Activated naive CD8-positive, alpha-beta T cell treated with anti-CD3 and anti-CD28 coated beads for 36 hours (primary cell): ENCODE measurements around the gene ITM2B. TPM values are rescaled to one million over a fixed set of nuclear protein-coding genes. Genes with fewer than 3 reads are reported as not detected.
"Not testable (repeated sequence)": the region's sequence is repeated elsewhere in the genome, so short reads cannot be mapped to it uniquely, and the experiment has no call there.

ENCODE experiments used
- DNase-seq: peaks from one replicate; pipeline ENCODE4 v3.0.0; 2021
- H3K27ac Mint-ChIP-seq: one replicate; pipeline ENCODE4 v1.8.0; 2022; ENCODE audit warnings: mild to moderate bottlenecking, moderate library complexity, mixed read lengths
- H3K27me3 Mint-ChIP-seq: one replicate; pipeline ENCODE4 v1.8.0; 2022; ENCODE audit warnings: mild to moderate bottlenecking, mixed read lengths
- H3K36me3 Mint-ChIP-seq: one replicate; pipeline ENCODE4 v1.8.0; 2021; ENCODE audit warnings: mild to moderate bottlenecking, mixed read lengths
- H3K4me1 Mint-ChIP-seq: one replicate; pipeline ENCODE4 v1.8.0; 2021; ENCODE audit warnings: mixed read lengths
- H3K4me3 Mint-ChIP-seq: one replicate; pipeline ENCODE4 v1.8.0; 2022; ENCODE audit warnings: mild to moderate bottlenecking, moderate library complexity, mixed read lengths
- H3K9me3 Mint-ChIP-seq: one replicate; pipeline ENCODE4 v1.8.0; 2022; ENCODE audit warnings: mixed read lengths
- total RNA-seq, 2 experiments: library from RNA; stranded (reverse); gene quantifications; one replicate each; pipeline ENCODE4 v1.2.3, GENCODE V29; 2021

The ITM2B gene
- total RNA-seq, 2 experiments from 2014 or later = 90.7 to 95.9 TPM

DNA sequence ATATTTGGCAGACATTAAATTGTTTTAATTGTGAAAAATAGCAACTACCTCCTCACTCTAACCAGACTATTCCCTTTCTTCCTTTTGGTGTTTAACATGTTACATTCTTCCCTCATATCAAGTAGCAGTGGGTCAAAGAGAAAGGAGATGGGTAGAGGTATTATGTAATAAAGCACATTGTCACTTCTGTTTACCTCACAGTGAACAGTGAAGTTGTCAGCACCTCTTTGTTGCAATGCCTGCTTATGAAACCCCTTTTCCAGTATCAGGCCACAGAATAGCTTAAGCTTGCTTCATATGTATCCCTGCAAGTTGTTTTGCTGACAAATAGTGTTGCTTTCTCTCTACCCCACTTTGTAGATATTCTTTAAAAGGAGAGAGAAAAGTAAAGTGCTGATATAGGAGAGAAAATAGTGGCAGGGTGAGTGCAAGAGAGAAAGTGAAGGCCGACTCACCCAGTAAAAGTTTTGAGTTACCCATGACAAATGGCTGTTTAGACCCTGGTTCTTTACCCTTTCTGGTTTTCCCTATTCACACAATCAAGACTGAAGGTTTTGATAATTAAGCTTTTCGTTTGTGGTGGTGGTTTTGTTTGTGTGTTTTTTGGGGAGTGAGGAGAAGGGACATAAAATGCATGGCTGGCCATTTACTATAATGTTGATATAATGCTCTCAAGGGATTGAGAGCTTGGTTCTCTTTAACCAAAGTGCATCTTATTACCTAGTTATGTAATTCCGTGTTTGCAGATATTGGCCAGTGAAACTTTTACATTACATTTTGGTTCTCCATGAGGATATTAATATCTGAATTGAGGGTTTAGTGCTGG, 3.7 kb downstream of the ITM2B start:
- DNase-seq = no peak
- Mint-ChIP-seq H3K9me3 (no peaks in the 10 kb centered on the region), H3K27me3 (no peaks in the 10 kb centered on the region), H3K4me1 (peaks cover 60% of the 10 kb centered on the region), H3K36me3 (peaks cover 10% of the 10 kb centered on the region), H3K4me3 (peak overlapping the region; percentile 75), H3K27ac (peak overlapping the region; percentile 63)

DNA sequence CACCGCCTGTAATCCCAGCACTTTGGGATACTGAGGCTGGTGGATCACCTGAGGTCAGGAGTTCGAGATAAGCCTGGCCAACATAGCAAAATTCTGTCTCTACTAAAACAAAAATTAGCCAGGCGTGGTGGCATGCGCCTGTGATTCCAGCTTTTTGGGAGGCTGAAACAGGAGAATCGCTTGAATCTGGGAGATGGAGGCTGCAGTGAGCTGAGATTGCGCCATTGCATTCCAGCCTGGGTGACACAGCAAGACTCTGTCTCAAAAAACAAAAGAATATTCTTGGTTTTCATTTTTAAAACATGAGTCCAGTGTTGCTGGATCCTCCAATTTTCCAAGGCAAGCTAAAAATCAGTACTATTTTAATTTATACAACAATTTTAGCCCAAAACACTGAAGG, 6.4 kb downstream of the ITM2B start:
- H3K27me3 Mint-ChIP-seq, H3K4me3 Mint-ChIP-seq, H3K9me3 Mint-ChIP-seq, DNase-seq, H3K27ac Mint-ChIP-seq: not testable (repeated sequence)
- Mint-ChIP-seq H3K4me1 (peaks cover 68% of the 10 kb centered on the region), H3K36me3 (peaks cover 18% of the 10 kb centered on the region)

DNA sequence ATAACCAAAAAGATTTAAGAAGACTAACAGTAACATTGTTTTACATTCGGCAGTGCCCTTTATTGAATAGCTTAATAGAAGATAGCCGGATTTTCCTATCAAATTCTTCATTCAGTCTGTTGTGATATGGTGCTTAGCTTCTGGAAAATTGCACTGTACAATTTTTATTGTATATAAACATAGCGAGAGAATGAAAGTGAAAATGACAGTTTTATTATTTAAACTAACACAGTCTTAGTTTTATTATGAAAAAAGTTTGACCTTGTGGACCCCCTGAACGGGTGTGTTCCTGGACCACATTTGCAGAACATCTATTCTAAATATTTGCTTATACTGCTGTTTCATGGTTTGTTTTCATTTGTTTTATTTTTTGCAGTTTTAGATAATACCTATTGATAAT, 8.6 kb downstream of the ITM2B start:
- no peak for DNase-seq
- no peaks in the 10 kb centered on the region for H3K27me3 Mint-ChIP-seq
- H3K27ac Mint-ChIP-seq = no peak overlapping the region
- no peak overlapping the region for H3K4me3 Mint-ChIP-seq
- H3K9me3 Mint-ChIP-seq = no peaks in the 10 kb centered on the region
- H3K36me3 Mint-ChIP-seq = peaks cover 19% of the 10 kb centered on the region
- peaks cover 62% of the 10 kb centered on the region for H3K4me1 Mint-ChIP-seq

DNA sequence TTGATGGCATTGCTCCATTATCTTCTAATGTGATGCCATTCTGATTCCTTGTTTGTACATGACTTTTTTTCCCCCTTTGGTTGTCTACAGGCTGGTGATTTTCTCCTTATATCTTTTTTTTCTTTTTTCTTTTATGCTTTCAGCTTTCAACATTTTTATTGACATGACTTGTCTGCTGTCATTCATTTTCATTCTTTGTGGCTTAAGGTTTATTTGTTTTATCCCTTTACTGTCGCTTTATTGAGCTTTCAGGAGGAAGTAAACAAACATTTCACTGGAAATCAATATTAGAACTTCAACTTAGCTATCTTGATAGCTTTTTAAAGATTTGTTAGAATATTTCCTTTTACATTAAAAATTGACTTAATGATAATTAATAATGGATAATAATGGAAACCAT, 9.7 kb downstream of the ITM2B start:
- no peak overlapping the region for H3K4me3 Mint-ChIP-seq
- no peaks in the 10 kb centered on the region for H3K27me3 Mint-ChIP-seq
- H3K9me3 Mint-ChIP-seq = no peaks in the 10 kb centered on the region
- peaks cover 54% of the 10 kb centered on the region for H3K4me1 Mint-ChIP-seq
- peak overlapping the region; percentile 43 for H3K27ac Mint-ChIP-seq
- DNase-seq = no peak
- peaks cover 19% of the 10 kb centered on the region for H3K36me3 Mint-ChIP-seq

DNA sequence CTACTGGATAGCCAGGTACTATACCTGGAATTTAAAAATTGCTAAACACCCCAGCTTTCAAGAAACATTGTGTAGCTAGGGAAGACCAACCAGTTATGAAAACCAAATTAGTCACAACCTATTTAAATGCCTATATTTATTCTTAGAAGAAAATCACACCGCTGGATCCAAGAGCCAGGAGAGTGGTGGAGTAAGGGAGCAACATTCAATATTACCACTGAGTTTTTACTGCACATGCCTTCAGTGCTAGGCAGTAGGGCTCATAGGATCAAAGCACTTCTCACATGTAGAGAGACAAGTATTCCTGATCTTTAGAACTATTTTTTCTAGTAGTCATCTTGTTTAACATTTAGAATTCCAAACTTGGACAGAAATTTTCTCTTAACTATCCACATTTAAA, 11.2 kb downstream of the ITM2B start:
- no peaks in the 10 kb centered on the region for H3K9me3 Mint-ChIP-seq
- H3K4me1 Mint-ChIP-seq = peaks cover 50% of the 10 kb centered on the region
- peaks cover 26% of the 10 kb centered on the region for H3K36me3 Mint-ChIP-seq
- no peak for DNase-seq
- H3K4me3 Mint-ChIP-seq = no peak overlapping the region
- no peaks in the 10 kb centered on the region for H3K27me3 Mint-ChIP-seq
- H3K27ac Mint-ChIP-seq = no peak overlapping the region

DNA sequence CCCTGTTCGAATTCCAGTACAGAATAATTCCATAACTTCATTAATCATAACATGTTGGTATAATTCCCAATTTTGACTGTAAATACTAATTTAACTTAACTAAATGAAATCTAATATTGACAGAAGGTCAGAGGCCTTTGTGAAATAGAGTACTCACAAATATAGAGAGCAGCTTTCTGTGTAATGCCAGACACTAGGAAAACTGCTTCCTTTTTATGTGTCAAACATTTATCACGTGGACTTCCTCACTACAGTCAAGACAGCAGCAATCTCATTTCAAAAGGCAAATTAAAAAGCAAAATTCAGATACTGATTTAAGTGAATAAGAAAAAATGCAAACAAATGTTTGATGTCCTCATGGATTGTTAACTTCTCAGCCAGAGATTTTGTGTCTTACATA, 13.1 kb downstream of the ITM2B start:
- Mint-ChIP-seq H3K27me3 (no peaks in the 10 kb centered on the region), H3K36me3 (peaks cover 26% of the 10 kb centered on the region), H3K4me3 (no peak overlapping the region), H3K27ac (peak overlapping the region; percentile 68), H3K9me3 (no peaks in the 10 kb centered on the region), H3K4me1 (peaks cover 60% of the 10 kb centered on the region)
- no peak for DNase-seq

DNA sequence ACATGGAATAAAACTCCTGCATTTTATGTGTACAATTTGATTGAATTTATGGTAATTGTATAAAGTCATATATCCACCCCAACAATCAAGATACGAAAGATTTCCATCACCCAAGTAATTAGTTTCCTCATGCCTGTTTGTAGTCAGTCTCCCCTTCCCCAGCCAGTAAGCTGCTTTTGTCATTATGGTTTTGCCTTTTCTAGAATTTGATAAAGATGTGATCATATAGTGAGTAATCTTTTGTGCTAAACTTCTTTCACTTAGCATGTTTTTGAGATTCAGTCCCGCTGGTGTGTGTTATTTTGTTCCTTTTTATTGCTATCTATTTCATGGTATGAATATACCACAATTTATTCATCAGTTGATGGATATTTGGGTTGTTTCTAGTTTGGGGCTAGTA, 16.0 kb downstream of the ITM2B start:
- no peaks in the 10 kb centered on the region for H3K9me3 Mint-ChIP-seq
- peaks cover 23% of the 10 kb centered on the region for H3K36me3 Mint-ChIP-seq
- peak overlapping the region; percentile 71 for H3K27ac Mint-ChIP-seq
- H3K4me1 Mint-ChIP-seq = peaks cover 62% of the 10 kb centered on the region
- H3K4me3 Mint-ChIP-seq = peak overlapping the region; percentile 11
- DNase-seq = no peak
- H3K27me3 Mint-ChIP-seq = no peaks in the 10 kb centered on the region

DNA sequence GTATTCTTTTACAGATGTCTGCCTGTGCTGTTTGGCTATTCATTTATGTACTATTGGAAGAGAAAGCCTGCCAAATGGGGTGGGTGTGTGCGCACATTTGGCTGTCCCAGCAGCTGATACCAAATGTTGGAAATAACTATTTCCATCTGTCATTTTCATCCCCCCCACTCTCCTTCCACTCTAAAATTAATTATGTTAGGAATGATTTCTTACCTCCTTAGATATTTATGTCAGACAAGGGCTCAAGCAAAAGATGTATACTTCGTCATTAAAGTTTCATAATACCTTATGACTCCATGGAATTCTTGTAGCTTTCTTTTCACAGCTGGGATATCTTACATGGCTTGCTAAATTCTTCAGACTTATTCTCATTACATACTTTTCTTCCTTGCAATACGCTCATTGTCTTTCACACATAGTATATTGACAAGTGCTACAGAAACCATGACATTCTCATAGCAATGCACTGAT, 18.6 kb downstream of the ITM2B start:
- Mint-ChIP-seq H3K27ac (peak overlapping the region; percentile 40), H3K4me1 (peaks cover 54% of the 10 kb centered on the region), H3K4me3 (no peak overlapping the region), H3K27me3 (no peaks in the 10 kb centered on the region), H3K36me3 (peaks cover 37% of the 10 kb centered on the region), H3K9me3 (no peaks in the 10 kb centered on the region)
- DNase-seq = no peak

DNA sequence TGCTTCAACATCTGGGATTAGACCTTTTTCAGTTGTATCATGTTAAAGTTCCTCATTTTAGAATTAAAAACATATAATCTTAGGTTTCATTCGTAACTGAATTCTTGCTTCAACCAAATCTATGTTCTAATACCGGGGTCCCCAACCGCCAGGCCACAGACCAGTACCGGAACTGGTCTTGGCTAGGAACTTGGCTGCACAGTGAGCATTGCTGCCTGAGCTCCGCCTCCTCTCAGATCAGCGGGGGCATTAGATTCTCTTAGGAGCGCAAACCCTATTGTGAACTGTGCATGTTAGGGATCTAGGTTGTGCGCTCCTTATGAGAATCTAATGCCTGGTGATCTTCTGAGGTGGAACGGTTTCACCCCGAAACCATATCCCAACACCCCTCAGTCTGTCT, 19.2 kb downstream of the ITM2B start:
- peaks cover 39% of the 10 kb centered on the region for H3K36me3 Mint-ChIP-seq
- DNase-seq = no peak
- H3K4me1 Mint-ChIP-seq = peaks cover 55% of the 10 kb centered on the region
- H3K4me3 Mint-ChIP-seq = no peak overlapping the region
- H3K27ac Mint-ChIP-seq = peak overlapping the region; percentile 40
- H3K27me3 Mint-ChIP-seq = no peaks in the 10 kb centered on the region
- H3K9me3 Mint-ChIP-seq = no peaks in the 10 kb centered on the region

DNA sequence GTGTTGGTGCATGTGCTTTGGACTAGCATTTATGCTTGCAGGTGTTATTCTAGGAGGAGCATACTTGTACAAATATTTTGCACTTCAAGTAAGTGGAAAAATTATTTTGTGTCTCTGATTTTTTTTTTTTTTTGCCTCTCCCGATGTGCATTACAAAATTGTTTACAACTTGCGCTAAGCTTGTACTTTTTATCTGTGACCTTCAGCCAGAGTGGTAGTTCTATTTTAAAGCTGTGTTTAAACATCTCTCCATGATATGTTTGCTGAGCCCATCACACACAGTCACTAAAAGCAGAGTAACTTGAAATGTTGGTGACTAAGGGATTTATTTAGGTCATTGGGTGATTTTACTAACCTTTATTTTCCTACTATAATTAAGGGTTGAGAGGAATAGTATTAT, 20.8 kb downstream of the ITM2B start:
- H3K27me3 Mint-ChIP-seq = no peaks in the 10 kb centered on the region
- peaks cover 58% of the 10 kb centered on the region for H3K4me1 Mint-ChIP-seq
- no peaks in the 10 kb centered on the region for H3K9me3 Mint-ChIP-seq
- H3K4me3 Mint-ChIP-seq = no peak overlapping the region
- no peak for DNase-seq
- peak overlapping the region; percentile 80 for H3K27ac Mint-ChIP-seq
- H3K36me3 Mint-ChIP-seq = peaks cover 43% of the 10 kb centered on the region

DNA sequence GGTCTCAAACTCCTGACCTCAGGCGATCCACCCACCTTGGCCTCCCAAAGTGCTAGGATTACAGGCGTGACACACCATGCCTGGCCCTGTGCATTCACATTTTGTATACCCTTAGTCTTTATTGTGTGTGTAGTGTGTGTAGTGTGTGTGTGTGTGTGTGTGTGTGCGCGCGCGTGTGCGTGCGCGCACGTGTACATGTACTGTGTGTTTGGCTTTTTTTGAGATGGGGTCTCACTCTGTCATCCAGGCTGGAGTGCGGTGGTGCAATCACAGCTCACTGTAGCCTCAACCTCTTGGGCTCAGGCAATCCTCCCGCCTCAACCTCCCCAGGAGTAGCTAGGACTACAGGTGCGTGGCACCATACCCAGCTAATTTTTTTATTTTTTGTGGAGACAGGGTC, 22.1 kb downstream of the ITM2B start:
- Mint-ChIP-seq H3K27me3 (no peaks in the 10 kb centered on the region), H3K4me1 (peaks cover 60% of the 10 kb centered on the region), H3K36me3 (peaks cover 47% of the 10 kb centered on the region), H3K4me3 (no peak overlapping the region), H3K27ac (peak overlapping the region; percentile 42), H3K9me3 (no peaks in the 10 kb centered on the region)
- DNase-seq = no peak

DNA sequence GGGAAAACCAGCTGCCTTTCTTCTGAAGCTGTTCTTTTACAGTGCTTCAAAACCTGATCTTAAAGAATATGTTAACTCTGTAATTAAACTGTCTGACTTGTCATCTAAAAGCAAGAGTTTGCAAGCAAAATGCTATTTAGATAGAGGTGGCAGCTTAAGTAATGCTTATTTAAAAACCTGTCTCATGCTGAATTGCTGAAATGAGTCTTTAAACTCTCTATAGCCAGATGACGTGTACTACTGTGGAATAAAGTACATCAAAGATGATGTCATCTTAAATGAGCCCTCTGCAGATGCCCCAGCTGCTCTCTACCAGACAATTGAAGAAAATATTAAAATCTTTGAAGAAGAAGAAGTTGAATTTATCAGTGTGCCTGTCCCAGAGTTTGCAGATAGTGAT, 22.9 kb downstream of the ITM2B start:
- peaks cover 55% of the 10 kb centered on the region for H3K4me1 Mint-ChIP-seq
- H3K27me3 Mint-ChIP-seq = no peaks in the 10 kb centered on the region
- H3K9me3 Mint-ChIP-seq = no peaks in the 10 kb centered on the region
- peaks cover 46% of the 10 kb centered on the region for H3K36me3 Mint-ChIP-seq
- H3K4me3 Mint-ChIP-seq = no peak overlapping the region
- peak overlapping the region; percentile 26 for H3K27ac Mint-ChIP-seq
- DNase-seq = no peak

DNA sequence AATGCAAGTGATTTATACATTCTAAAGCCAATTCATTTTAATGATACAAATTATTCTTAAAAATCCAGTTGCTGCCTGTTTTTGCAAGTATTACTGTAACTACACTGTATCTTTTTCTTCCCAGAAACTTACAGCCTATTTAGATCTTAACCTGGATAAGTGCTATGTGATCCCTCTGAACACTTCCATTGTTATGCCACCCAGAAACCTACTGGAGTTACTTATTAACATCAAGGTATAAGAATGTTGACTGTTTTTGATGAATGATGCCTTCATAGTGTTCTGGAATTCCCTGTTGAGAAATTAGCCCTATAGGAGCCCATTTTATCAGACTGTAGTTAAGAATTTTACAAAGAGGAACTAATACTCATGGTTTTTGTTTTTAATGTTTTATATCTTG, 25.0 kb downstream of the ITM2B start:
- Mint-ChIP-seq H3K9me3 (no peaks in the 10 kb centered on the region), H3K36me3 (peaks cover 59% of the 10 kb centered on the region), H3K4me1 (peaks cover 43% of the 10 kb centered on the region), H3K27ac (peak overlapping the region; percentile 10), H3K4me3 (no peak overlapping the region), H3K27me3 (no peaks in the 10 kb centered on the region)
- no peak for DNase-seq

DNA sequence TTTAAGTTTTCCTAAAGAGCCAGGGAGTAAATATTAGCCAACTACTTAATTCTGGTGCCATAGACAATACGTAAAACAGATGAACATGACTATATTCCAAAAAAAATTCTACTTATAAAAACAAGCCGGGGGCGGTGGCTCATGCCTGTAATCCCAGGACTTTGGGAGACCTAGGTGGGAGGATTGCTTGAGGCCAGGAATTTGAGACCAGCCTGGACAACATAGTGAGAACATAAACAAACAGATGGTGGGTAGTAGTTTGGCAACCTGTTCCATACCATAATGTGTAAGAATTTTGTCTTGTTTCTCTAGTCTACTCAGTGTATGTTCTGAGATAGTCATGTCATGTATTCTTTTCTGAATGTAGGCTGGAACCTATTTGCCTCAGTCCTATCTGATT, 25.4 kb downstream of the ITM2B start:
- Mint-ChIP-seq H3K4me3 (no peak overlapping the region), H3K27ac (peak overlapping the region; percentile 10), H3K4me1 (peaks cover 45% of the 10 kb centered on the region), H3K27me3 (no peaks in the 10 kb centered on the region), H3K36me3 (peaks cover 63% of the 10 kb centered on the region), H3K9me3 (no peaks in the 10 kb centered on the region)
- DNase-seq = no peak

DNA sequence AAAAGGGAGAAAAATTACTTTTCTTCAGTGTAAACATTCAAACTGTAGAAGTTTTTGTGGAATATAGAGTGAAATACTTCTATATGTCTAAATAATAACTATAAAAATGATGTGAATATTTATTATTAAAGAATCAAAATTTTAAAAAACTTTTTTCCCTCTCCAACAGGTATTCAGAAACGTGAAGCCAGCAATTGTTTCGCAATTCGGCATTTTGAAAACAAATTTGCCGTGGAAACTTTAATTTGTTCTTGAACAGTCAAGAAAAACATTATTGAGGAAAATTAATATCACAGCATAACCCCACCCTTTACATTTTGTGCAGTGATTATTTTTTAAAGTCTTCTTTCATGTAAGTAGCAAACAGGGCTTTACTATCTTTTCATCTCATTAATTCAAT, 28.0 kb downstream of the ITM2B start:
- no peaks in the 10 kb centered on the region for H3K27me3 Mint-ChIP-seq

DNA sequence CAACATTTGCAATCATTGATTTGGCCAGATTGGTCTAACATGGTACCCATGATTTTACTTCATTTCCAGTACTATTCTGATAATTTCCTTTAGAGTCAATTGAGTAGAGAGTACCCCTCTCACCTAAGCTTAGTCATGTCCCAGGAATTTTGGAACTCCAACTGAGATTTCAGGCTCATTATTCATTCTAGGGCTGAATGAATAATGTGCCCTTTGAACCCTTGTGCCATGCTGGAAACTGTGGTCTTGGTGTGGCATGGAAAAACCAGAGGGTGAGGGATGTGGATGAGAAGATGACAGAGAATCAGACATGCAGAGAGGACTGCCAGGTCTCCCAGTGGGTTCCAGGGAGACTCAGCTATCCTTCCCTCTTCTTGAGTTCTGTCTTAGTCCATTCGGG, 30.2 kb downstream of the ITM2B start:
- Mint-ChIP-seq H3K27me3 (no peaks in the 10 kb centered on the region), H3K36me3 (peaks cover 52% of the 10 kb centered on the region), H3K4me1 (peaks cover 51% of the 10 kb centered on the region), H3K4me3 (no peak overlapping the region), H3K9me3 (peaks cover 2% of the 10 kb centered on the region), H3K27ac (no peak overlapping the region)
- DNase-seq = no peak

More for the DNA sequence above, 28.0 kb downstream of the ITM2B start:
- H3K4me3 Mint-ChIP-seq = no peak overlapping the region
- H3K36me3 Mint-ChIP-seq = peaks cover 61% of the 10 kb centered on the region
- peaks cover 60% of the 10 kb centered on the region for H3K4me1 Mint-ChIP-seq
- no peak for DNase-seq
- H3K27ac Mint-ChIP-seq = no peak overlapping the region
- peaks cover 2% of the 10 kb centered on the region for H3K9me3 Mint-ChIP-seq
